ENCODE measurements around the gene EIF2S3B. TPM values are rescaled to one million over a fixed set of nuclear protein-coding genes. Genes with fewer than 3 reads are reported as not detected.

The EIF2S3B gene
- total RNA-seq, 1 experiment from 2014 or later: 0.55 TPM

DNA sequence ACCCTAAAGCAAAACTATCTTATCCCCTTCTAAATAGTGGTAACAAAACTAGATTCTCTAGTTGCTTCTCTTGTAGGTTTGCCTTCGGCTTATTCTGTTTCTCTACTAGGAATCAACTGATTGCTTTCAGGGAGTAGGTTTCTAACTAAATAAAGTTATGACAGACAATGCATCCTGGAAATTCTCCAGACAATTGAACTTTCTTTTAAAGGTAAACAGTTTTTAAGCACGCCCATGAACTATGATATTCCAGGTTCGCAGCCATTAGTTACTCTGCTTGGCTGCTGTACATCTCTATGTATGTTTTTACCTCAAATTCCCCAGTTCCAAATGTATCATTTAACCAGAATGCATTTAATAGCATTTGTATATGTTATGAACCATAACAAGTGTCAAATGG lies 23.9 kb downstream of the EIF2S3B start:
- H3K27me3 Mint-ChIP-seq (ENCODE audit: low read depth): no peaks in the 10 kb centered on the region
- H3K36me3 Mint-ChIP-seq: no peaks in the 10 kb centered on the region
- ChIA-PET POLR2A (no interaction called here), CTCF (no interaction called here)
- no peak for ATAC-seq
- H3K27ac Mint-ChIP-seq: no peak overlapping the region
- DNase-seq (ENCODE audit: low spot score): no peak
- no peaks in the 10 kb centered on the region; the same call in 1 of the 2 replicates for H3K9me3 Mint-ChIP-seq
- no peaks in the 10 kb centered on the region for H3K4me1 Mint-ChIP-seq
- TF ChIP-seq, protein P1, sequence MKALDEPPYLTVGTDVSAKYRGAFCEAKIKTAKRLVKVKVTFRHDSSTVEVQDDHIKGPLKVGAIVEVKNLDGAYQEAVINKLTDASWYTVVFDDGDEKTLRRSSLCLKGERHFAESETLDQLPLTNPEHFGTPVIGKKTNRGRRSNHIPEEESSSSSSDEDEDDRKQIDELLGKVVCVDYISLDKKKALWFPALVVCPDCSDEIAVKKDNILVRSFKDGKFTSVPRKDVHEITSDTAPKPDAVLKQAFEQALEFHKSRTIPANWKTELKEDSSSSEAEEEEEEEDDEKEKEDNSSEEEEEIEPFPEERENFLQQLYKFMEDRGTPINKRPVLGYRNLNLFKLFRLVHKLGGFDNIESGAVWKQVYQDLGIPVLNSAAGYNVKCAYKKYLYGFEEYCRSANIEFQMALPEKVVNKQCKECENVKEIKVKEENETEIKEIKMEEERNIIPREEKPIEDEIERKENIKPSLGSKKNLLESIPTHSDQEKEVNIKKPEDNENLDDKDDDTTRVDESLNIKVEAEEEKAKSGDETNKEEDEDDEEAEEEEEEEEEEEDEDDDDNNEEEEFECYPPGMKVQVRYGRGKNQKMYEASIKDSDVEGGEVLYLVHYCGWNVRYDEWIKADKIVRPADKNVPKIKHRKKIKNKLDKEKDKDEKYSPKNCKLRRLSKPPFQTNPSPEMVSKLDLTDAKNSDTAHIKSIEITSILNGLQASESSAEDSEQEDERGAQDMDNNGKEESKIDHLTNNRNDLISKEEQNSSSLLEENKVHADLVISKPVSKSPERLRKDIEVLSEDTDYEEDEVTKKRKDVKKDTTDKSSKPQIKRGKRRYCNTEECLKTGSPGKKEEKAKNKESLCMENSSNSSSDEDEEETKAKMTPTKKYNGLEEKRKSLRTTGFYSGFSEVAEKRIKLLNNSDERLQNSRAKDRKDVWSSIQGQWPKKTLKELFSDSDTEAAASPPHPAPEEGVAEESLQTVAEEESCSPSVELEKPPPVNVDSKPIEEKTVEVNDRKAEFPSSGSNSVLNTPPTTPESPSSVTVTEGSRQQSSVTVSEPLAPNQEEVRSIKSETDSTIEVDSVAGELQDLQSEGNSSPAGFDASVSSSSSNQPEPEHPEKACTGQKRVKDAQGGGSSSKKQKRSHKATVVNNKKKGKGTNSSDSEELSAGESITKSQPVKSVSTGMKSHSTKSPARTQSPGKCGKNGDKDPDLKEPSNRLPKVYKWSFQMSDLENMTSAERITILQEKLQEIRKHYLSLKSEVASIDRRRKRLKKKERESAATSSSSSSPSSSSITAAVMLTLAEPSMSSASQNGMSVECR (CRISPR knock-in tag; IDR thresholded peaks at IDR 0.05; ENCODE audit: borderline replicate concordance): no peak
- TF ChIP-seq ATF1 (CRISPR knock-in tag; IDR thresholded peaks at IDR 0.05) (no peak), GTF2I (CRISPR knock-in tag; conservative IDR thresholded peaks at IDR 0.05) (no peak), TCF7 (CRISPR knock-in tag; IDR thresholded peaks at IDR 0.05; ENCODE audit: low read depth) (no peak), ZBTB21 (CRISPR knock-in tag; IDR thresholded peaks at IDR 0.05; ENCODE audit: borderline replicate concordance) (no peak), SOX15 (CRISPR knock-in tag; IDR thresholded peaks at IDR 0.05) (no peak), ZNF416 (CRISPR knock-in tag; IDR thresholded peaks at IDR 0.05) (no peak), ZNF396 (CRISPR knock-in tag; IDR thresholded peaks at IDR 0.05; ENCODE audit: borderline replicate concordance) (no peak), NFE2L1 (CRISPR knock-in tag; IDR thresholded peaks at IDR 0.05) (no peak), GRHL2 (CRISPR knock-in tag; IDR thresholded peaks at IDR 0.05; ENCODE audit: insufficient replicate concordance, severe bottlenecking) (no peak), PRRX2 (CRISPR knock-in tag; IDR thresholded peaks at IDR 0.05) (no peak)
- TF ChIP-seq, protein P2, sequence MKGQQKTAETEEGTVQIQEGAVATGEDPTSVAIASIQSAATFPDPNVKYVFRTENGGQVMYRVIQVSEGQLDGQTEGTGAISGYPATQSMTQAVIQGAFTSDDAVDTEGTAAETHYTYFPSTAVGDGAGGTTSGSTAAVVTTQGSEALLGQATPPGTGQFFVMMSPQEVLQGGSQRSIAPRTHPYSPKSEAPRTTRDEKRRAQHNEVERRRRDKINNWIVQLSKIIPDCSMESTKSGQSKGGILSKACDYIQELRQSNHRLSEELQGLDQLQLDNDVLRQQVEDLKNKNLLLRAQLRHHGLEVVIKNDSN (CRISPR knock-in tag; IDR thresholded peaks at IDR 0.05): no peak
- TF ChIP-seq, protein P3, sequence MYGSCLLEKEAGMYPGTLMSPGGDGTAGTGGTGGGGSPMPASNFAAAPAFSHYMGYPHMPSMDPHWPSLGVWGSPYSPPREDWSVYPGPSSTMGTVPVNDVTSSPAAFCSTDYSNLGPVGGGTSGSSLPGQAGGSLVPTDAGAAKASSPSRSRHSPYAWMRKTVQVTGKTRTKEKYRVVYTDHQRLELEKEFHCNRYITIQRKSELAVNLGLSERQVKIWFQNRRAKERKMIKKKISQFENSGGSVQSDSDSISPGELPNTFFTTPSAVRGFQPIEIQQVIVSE (CRISPR knock-in tag; IDR thresholded peaks at IDR 0.05; ENCODE audit: borderline replicate concordance): no peak
- TF ChIP-seq, protein P4, sequence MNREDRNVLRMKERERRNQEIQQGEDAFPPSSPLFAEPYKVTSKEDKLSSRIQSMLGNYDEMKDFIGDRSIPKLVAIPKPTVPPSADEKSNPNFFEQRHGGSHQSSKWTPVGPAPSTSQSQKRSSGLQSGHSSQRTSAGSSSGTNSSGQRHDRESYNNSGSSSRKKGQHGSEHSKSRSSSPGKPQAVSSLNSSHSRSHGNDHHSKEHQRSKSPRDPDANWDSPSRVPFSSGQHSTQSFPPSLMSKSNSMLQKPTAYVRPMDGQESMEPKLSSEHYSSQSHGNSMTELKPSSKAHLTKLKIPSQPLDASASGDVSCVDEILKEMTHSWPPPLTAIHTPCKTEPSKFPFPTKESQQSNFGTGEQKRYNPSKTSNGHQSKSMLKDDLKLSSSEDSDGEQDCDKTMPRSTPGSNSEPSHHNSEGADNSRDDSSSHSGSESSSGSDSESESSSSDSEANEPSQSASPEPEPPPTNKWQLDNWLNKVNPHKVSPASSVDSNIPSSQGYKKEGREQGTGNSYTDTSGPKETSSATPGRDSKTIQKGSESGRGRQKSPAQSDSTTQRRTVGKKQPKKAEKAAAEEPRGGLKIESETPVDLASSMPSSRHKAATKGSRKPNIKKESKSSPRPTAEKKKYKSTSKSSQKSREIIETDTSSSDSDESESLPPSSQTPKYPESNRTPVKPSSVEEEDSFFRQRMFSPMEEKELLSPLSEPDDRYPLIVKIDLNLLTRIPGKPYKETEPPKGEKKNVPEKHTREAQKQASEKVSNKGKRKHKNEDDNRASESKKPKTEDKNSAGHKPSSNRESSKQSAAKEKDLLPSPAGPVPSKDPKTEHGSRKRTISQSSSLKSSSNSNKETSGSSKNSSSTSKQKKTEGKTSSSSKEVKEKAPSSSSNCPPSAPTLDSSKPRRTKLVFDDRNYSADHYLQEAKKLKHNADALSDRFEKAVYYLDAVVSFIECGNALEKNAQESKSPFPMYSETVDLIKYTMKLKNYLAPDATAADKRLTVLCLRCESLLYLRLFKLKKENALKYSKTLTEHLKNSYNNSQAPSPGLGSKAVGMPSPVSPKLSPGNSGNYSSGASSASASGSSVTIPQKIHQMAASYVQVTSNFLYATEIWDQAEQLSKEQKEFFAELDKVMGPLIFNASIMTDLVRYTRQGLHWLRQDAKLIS (CRISPR knock-in tag; IDR thresholded peaks at IDR 0.05; ENCODE audit: borderline replicate concordance): no peak
- TF ChIP-seq, protein P5, sequence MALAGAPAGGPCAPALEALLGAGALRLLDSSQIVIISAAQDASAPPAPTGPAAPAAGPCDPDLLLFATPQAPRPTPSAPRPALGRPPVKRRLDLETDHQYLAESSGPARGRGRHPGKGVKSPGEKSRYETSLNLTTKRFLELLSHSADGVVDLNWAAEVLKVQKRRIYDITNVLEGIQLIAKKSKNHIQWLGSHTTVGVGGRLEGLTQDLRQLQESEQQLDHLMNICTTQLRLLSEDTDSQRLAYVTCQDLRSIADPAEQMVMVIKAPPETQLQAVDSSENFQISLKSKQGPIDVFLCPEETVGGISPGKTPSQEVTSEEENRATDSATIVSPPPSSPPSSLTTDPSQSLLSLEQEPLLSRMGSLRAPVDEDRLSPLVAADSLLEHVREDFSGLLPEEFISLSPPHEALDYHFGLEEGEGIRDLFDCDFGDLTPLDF (CRISPR knock-in tag; IDR thresholded peaks at IDR 0.05): no peak
- TF ChIP-seq, protein P6, sequence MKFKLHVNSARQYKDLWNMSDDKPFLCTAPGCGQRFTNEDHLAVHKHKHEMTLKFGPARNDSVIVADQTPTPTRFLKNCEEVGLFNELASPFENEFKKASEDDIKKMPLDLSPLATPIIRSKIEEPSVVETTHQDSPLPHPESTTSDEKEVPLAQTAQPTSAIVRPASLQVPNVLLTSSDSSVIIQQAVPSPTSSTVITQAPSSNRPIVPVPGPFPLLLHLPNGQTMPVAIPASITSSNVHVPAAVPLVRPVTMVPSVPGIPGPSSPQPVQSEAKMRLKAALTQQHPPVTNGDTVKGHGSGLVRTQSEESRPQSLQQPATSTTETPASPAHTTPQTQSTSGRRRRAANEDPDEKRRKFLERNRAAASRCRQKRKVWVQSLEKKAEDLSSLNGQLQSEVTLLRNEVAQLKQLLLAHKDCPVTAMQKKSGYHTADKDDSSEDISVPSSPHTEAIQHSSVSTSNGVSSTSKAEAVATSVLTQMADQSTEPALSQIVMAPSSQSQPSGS (CRISPR knock-in tag; IDR thresholded peaks at IDR 0.05; ENCODE audit: borderline replicate concordance, low read depth): no peak
- TF ChIP-seq, protein P7, sequence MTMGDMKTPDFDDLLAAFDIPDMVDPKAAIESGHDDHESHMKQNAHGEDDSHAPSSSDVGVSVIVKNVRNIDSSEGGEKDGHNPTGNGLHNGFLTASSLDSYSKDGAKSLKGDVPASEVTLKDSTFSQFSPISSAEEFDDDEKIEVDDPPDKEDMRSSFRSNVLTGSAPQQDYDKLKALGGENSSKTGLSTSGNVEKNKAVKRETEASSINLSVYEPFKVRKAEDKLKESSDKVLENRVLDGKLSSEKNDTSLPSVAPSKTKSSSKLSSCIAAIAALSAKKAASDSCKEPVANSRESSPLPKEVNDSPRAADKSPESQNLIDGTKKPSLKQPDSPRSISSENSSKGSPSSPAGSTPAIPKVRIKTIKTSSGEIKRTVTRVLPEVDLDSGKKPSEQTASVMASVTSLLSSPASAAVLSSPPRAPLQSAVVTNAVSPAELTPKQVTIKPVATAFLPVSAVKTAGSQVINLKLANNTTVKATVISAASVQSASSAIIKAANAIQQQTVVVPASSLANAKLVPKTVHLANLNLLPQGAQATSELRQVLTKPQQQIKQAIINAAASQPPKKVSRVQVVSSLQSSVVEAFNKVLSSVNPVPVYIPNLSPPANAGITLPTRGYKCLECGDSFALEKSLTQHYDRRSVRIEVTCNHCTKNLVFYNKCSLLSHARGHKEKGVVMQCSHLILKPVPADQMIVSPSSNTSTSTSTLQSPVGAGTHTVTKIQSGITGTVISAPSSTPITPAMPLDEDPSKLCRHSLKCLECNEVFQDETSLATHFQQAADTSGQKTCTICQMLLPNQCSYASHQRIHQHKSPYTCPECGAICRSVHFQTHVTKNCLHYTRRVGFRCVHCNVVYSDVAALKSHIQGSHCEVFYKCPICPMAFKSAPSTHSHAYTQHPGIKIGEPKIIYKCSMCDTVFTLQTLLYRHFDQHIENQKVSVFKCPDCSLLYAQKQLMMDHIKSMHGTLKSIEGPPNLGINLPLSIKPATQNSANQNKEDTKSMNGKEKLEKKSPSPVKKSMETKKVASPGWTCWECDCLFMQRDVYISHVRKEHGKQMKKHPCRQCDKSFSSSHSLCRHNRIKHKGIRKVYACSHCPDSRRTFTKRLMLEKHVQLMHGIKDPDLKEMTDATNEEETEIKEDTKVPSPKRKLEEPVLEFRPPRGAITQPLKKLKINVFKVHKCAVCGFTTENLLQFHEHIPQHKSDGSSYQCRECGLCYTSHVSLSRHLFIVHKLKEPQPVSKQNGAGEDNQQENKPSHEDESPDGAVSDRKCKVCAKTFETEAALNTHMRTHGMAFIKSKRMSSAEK (CRISPR knock-in tag; IDR thresholded peaks at IDR 0.05; ENCODE audit: borderline replicate concordance): no peak
- TF ChIP-seq, protein P8, sequence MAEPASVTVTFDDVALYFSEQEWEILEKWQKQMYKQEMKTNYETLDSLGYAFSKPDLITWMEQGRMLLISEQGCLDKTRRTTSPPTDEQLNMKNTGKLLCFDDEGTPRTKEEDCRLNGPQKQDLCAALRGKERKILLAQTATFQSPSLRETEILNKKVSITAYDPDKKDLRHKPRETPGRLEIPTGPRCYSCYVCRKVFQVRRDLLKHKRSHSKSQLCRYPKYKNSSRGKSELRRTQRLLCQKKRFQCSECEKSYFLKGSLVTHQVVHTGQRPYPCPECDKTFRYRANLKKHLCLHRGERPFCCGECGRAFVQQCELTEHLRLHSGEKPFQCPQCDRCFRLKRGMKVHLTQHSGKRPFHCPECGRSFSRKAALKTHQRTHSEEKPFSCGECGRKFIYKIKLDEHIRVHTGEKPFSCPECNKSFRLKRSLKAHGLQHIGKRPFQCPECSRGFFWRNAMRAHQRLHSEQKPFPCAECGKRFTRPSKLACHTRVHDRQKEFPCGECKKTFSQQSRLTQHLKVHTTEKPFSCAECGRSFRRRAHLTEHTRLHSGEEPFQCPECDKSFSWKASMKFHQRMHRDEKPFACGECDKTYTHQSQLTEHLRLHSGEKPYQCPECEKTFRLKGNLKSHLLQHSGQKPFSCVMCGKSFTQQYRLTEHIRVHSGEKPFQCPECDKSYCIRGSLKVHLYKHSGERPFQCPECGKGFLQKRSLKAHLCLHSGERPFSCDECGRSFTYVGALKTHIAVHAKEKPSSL (CRISPR knock-in tag; conservative IDR thresholded peaks at IDR 0.05): no peak
- H3K4me3 Mint-ChIP-seq: no peak overlapping the region

Data from WTC11 (cell line).